IMR-90 (cell line): ENCODE measurements around the gene SCARB1. TPM values are rescaled to one million over a fixed set of nuclear protein-coding genes. Genes with fewer than 3 reads are reported as not detected.

Experiments
- ATAC-seq: fragments of 200-7000 bp; cut with Tn5 transposase; 2 replicates; pipeline ENCODE4 v1.9.1; 2020; ENCODE audit warnings: low read depth, mild to moderate bottlenecking, moderate library complexity
- BruUV-seq: library from RNA; stranded (reverse); fragments of 400-500 nt; replicated peaks from 2 replicates; lab custom pipeline; 2021; lab: Mats Ljungman, UMichigan
- CTCF ChIA-PET: fragments of 300-600 bp; formaldehyde crosslinking; extraction: SDS; loops from one replicate; lab custom pipeline; 2021; ENCODE audit warnings: antibody characterized with exemption; lab: Yijun Ruan, JAX
- POLR2A ChIA-PET: fragments of 300-600 bp; sonication (Branson Sonifier 250); formaldehyde crosslinking; loops from one replicate; lab custom pipeline; 2022; ENCODE audit warnings: antibody characterized with exemption; ENCODE audit not compliant: unreplicated experiment; lab: Charles Lee
- DNase-seq: peaks from one replicate; pipeline ENCODE4 v3.0.0; 2013
- H2AFZ ChIP-seq: replicated peaks from 2 replicates; pipeline ENCODE3; 2013; ENCODE audit warnings: low read length, mild to moderate bottlenecking; ENCODE audit not compliant: poor library complexity
- H2AK5ac ChIP-seq: 2 replicates; pipeline ENCODE4 v1.6.1; 2013; ENCODE audit warnings: low read depth, low read length, inconsistent platforms
- H2AK9ac ChIP-seq: replicated peaks from 2 replicates; pipeline ENCODE3; 2013; ENCODE audit warnings: mild to moderate bottlenecking, low read depth, low read length, moderate library complexity; ENCODE audit not compliant: poor library complexity
- H2BK120ac ChIP-seq: 2 replicates; pipeline ENCODE4 v1.6.1; 2013; ENCODE audit warnings: low read depth, low read length, inconsistent platforms
- H2BK15ac ChIP-seq: 3 replicates; pipeline ENCODE4 v1.6.1; 2013; ENCODE audit warnings: low read depth, low read length, inconsistent platforms
- H2BK20ac ChIP-seq: 2 replicates; pipeline ENCODE4 v1.6.1; 2013; ENCODE audit warnings: low read depth, mild to moderate bottlenecking, inconsistent platforms, low read length, moderate library complexity
- H2BK5ac ChIP-seq: 2 replicates; pipeline ENCODE4 v1.6.1; 2013; ENCODE audit warnings: mild to moderate bottlenecking, low read depth, low read length, inconsistent platforms; ENCODE audit not compliant: poor library complexity, severe bottlenecking
- H3K14ac ChIP-seq: replicated peaks from 2 replicates; pipeline ENCODE4 v1.6.1; 2013; ENCODE audit warnings: low read depth, low read length, inconsistent platforms
- H3K18ac ChIP-seq: 2 replicates; pipeline ENCODE4 v1.6.1; 2013; ENCODE audit warnings: low read depth, low read length, control low read depth
- H3K23ac ChIP-seq: 2 replicates; pipeline ENCODE4 v1.6.1; 2013; ENCODE audit warnings: low read depth, low read length, inconsistent platforms
- H3K27ac ChIP-seq: 2 replicates; pipeline ENCODE4 v1.5.1; 2013; ENCODE audit warnings: mild to moderate bottlenecking, control low read depth, low read length; ENCODE audit not compliant: insufficient read depth
- H3K27me3 ChIP-seq: 2 replicates; pipeline ENCODE4 v1.6.1; 2013; ENCODE audit warnings: low read length; ENCODE audit not compliant: control insufficient read depth, insufficient read depth
- H3K36me3 ChIP-seq: 2 replicates; pipeline ENCODE4 v1.6.1; 2013; ENCODE audit warnings: low read length, mixed read lengths; ENCODE audit not compliant: control insufficient read depth, insufficient read depth
- H3K4ac ChIP-seq: 2 replicates; pipeline ENCODE4 v1.6.1; 2013; ENCODE audit warnings: low read depth, low read length, inconsistent platforms
- H3K4me1 ChIP-seq: 2 replicates; pipeline ENCODE4 v1.6.1; 2013; ENCODE audit warnings: low read length, mixed read lengths; ENCODE audit not compliant: control insufficient read depth, insufficient read depth
- H3K4me2 ChIP-seq: 2 replicates; pipeline ENCODE4 v1.6.1; 2013; ENCODE audit warnings: low read depth, mild to moderate bottlenecking, control low read depth, low read length, moderate library complexity
- H3K4me3 ChIP-seq: 2 replicates; pipeline ENCODE4 v1.5.1; 2013; ENCODE audit warnings: low read depth, mild to moderate bottlenecking, control low read depth, low read length, moderate library complexity; ENCODE audit not compliant: insufficient read depth
- H3K56ac ChIP-seq: 2 replicates; pipeline ENCODE4 v1.6.1; 2013; ENCODE audit warnings: low read length, inconsistent platforms; ENCODE audit not compliant: insufficient read depth; ENCODE audit errors: extremely low read depth
- H3K79me1 ChIP-seq, 2 experiments: 2 replicates each; pipeline ENCODE4 v1.6.1; 2013; ENCODE audit warnings: low read length in 2 of 2, inconsistent platforms in 1 of 2, low read depth in 1 of 2
- H3K9ac ChIP-seq: 2 replicates; pipeline ENCODE4 v1.6.1; 2013; ENCODE audit warnings: low read depth, low read length, control low read depth
- H3K9me1 ChIP-seq: 2 replicates; pipeline ENCODE4 v1.6.1; 2013; ENCODE audit warnings: low read length, inconsistent platforms; ENCODE audit not compliant: insufficient read depth
- H3K9me3 ChIP-seq: 2 replicates; pipeline ENCODE4 v1.6.1; 2013; ENCODE audit warnings: low read length; ENCODE audit not compliant: control insufficient read depth, insufficient read depth
- H4K20me1 ChIP-seq: 2 replicates; pipeline ENCODE4 v1.6.1; 2013; ENCODE audit warnings: low read length, inconsistent platforms; ENCODE audit not compliant: insufficient read depth
- H4K5ac ChIP-seq: 2 replicates; pipeline ENCODE4 v1.6.1; 2013; ENCODE audit warnings: mild to moderate bottlenecking, low read depth, low read length, control low read depth
- H4K8ac ChIP-seq, 2 experiments: 2 replicates each; pipeline ENCODE4 v1.6.1; 2013; ENCODE audit warnings: low read depth in 2 of 2, low read length in 2 of 2, control low read depth in 1 of 2, inconsistent platforms in 1 of 2
- H4K91ac ChIP-seq: 2 replicates; pipeline ENCODE4 v1.6.1; 2013; ENCODE audit warnings: low read depth, low read length, inconsistent platforms; ENCODE audit not compliant: insufficient read depth
- BHLHE40 ChIP-seq: fragments of 150-350 bp; IDR thresholded peaks from 2 replicates; pipeline ENCODE4 v1.6.1; 2016; ENCODE audit warnings: mild to moderate bottlenecking, low read depth, low read length
- CEBPB ChIP-seq: IDR thresholded peaks from 2 replicates; pipeline ENCODE4 v1.6.1; 2012; ENCODE audit warnings: low read depth, low read length, improper control_type of control experiment
- CHD1 ChIP-seq: IDR thresholded peaks from 2 replicates; pipeline ENCODE4 v1.6.1; 2012; ENCODE audit warnings: low read depth, low read length, improper control_type of control experiment
- CTCF ChIP-seq: conservative IDR thresholded peaks from 2 replicates; pipeline ENCODE4 v1.5.1; 2012; ENCODE audit warnings: mild to moderate bottlenecking, low read depth, low read length, improper control_type of control experiment
- ELK1 ChIP-seq: fragments of 150-350 bp; IDR thresholded peaks from 2 replicates; pipeline ENCODE4 v1.6.1; 2016; ENCODE audit warnings: low read depth, mild to moderate bottlenecking, low read length, moderate library complexity, borderline replicate concordance
- MAFK ChIP-seq: IDR thresholded peaks from 2 replicates; pipeline ENCODE4 v1.6.1; 2012; ENCODE audit warnings: low read depth, low read length, improper control_type of control experiment
- MAZ ChIP-seq: IDR thresholded peaks from 2 replicates; pipeline ENCODE4 v1.6.1; 2012; ENCODE audit warnings: low read depth, mild to moderate bottlenecking, low read length, improper control_type of control experiment, moderate library complexity, borderline replicate concordance
- MXI1 ChIP-seq: IDR thresholded peaks from 2 replicates; pipeline ENCODE4 v1.6.1; 2012; ENCODE audit warnings: low read depth, mild to moderate bottlenecking, low read length, moderate library complexity, borderline replicate concordance
- NFE2L2 ChIP-seq: fragments of 150-350 bp; IDR thresholded peaks from 2 replicates; pipeline ENCODE4 v1.6.1; 2016; ENCODE audit warnings: low read depth, mild to moderate bottlenecking, low read length
- POLR2A ChIP-seq: IDR thresholded peaks from 2 replicates; pipeline ENCODE4 v1.6.1; 2012; ENCODE audit warnings: mild to moderate bottlenecking, low read depth, low read length
- RAD21 ChIP-seq: IDR thresholded peaks from 2 replicates; pipeline ENCODE4 v1.6.1; 2012; ENCODE audit warnings: low read length, improper control_type of control experiment
- RCOR1 ChIP-seq: IDR thresholded peaks from 2 replicates; pipeline ENCODE4 v1.6.1; 2012; ENCODE audit warnings: mild to moderate bottlenecking, low read length, improper control_type of control experiment; ENCODE audit not compliant: insufficient replicate concordance
- WGBS, 2 experiments: methylation state at CpG; one replicate each; pipeline versions ENCODE4 v1.1.5 to v1.1.7; 2013; ENCODE audit warnings: missing lambda C conversion rate in 2 of 2; ENCODE audit not compliant: insufficient read length in 1 of 2; ENCODE audit errors: extremely low coverage in 2 of 2; 5-methylcytosine and 5-hydroxymethylcytosine counted together
- dilution Hi-C: fragments of 300-500 bp; cut with HindIII; formaldehyde crosslinking; loops from one replicate; pipeline ENCODE4 v1.14.3; 2018; ENCODE audit warnings: low sequenced_read_pairs; ENCODE audit not compliant: unreplicated experiment
- in situ Hi-C: fragments of 300-500 bp; cut with MboI; formaldehyde crosslinking; loops from 3 replicates; pipeline ENCODE4 v1.14.3; 2019; ENCODE audit warnings: low sequenced_read_pairs, inconsistent platforms, mixed read lengths
- intact Hi-C: fragments of 100-400 bp; cut with micrococcal nuclease; formaldehyde crosslinking; loops from 2 replicates; pipeline ENCODE4 v1.10.0; 2022
- polyA plus RNA-seq, 3 experiments: library from polyadenylated mRNA; depleted of rRNA; stranded (reverse); fragments of >200 nt; gene quantifications; 2 replicates each; pipeline ENCODE4 v1.2.3, GENCODE V29; 2012; ENCODE audit warnings: low replicate concordance in 1 of 3
- total RNA-seq: library from RNA; depleted of rRNA; stranded (reverse); fragments of >200 nt; gene quantifications from 2 replicates; pipeline ENCODE4 v1.2.3, GENCODE V29; 2012

The SCARB1 gene
- total and polyA plus RNA-seq, 2 of the 4 experiments (the other 2 are of a cell fraction), result 3.0 to 24.8 TPM

GRCh38 chr12:124731869-124732268 lies 131.8 kb downstream of the SCARB1 start:
- peak overlapping the region; percentile 58; the same call in 1 of the 2 replicates for H3K14ac ChIP-seq
- peak overlapping the region; percentile 93 for H2BK20ac ChIP-seq
- no peak overlapping the region for H3K4me2 ChIP-seq
- H4K5ac ChIP-seq, result peak overlapping the region; percentile 9
- peak overlapping the region; percentile 60 for H2AFZ ChIP-seq
- H3K9me3 ChIP-seq, result peaks cover 3% of the 10 kb centered on the region
- intact Hi-C loops, result no loop called here
- H4K8ac ChIP-seq, result peak overlapping the region in 1 of 2 experiments; percentile 40; a peak in 2 of 4 replicates
- no peak overlapping the region for H3K9ac ChIP-seq
- H2BK5ac ChIP-seq, result peak overlapping the region; percentile 11
- no peaks in the 10 kb centered on the region for H4K20me1 ChIP-seq
- BruUV-seq, result no TSS peak
- no peak overlapping the region for H3K56ac ChIP-seq
- TF ChIP-seq CHD1 (no peak), RCOR1 (no peak), BHLHE40 (no peak), MAFK (no peak), MAZ (no peak), CEBPB (no peak), RAD21 (no peak), CTCF (no peak), NFE2L2 (no peak), POLR2A (no peak), ELK1 (no peak), MXI1 (no peak)
- WGBS, 2 experiments, result no CpG with 5 or more reads among the region's 2 CpGs
- in situ Hi-C loops, result no loop called here
- ATAC-seq (no peak), DNase-seq (no peak)
- peak overlapping the region; percentile 17 for H2AK9ac ChIP-seq
- peak overlapping the region; percentile 93; the same call in 1 of the 2 replicates for H2AK5ac ChIP-seq
- peak overlapping the region; percentile 52 for H4K91ac ChIP-seq
- H2BK15ac ChIP-seq, result peak overlapping the region; percentile 56; the same call in 1 of the 3 replicates
- no peaks in the 10 kb centered on the region for H3K27me3 ChIP-seq
- peak overlapping the region; percentile 27; the same call in 1 of the 2 replicates for H3K27ac ChIP-seq
- H3K36me3 ChIP-seq, result no peaks in the 10 kb centered on the region
- H3K9me1 ChIP-seq, result peaks cover 8% of the 10 kb centered on the region
- dilution Hi-C loops, result loop anchor here (10.0 kb wide), 1 partner anchor 47 kb away; no protein-coding TSS in a partner anchor
- peak overlapping the region; percentile 84 for H3K4ac ChIP-seq
- H2BK120ac ChIP-seq, result peak overlapping the region; percentile 61
- no peak overlapping the region for H3K4me3 ChIP-seq
- POLR2A ChIA-PET, result no interaction called here
- H3K4me1 ChIP-seq, result peaks cover 19% of the 10 kb centered on the region
- peak overlapping the region; percentile 43 for H3K18ac ChIP-seq
- H3K79me1 ChIP-seq, result no peaks in the 10 kb centered on the region
- CTCF ChIA-PET, result interaction anchor here (1.1 kb wide), 1 partner anchor 21 kb away, joined by 3 read pairs; no protein-coding TSS in a partner anchor
- 0 out of 2 replicates have a peak overlapping the region, but pooled peaks have one; percentile 45 for H3K23ac ChIP-seq
